SK-N-SH (cell line): Measurements from ENCODE around the gene MUC2. TPM values are rescaled to one million over a fixed set of nuclear protein-coding genes. Genes with fewer than 3 reads are reported as not detected.

Source experiments
- CTCF ChIA-PET: fragments of 300-600, 350-600 bp; formaldehyde crosslinking; extraction: SDS; loops from one replicate; lab custom pipeline; 2021; lab: Yijun Ruan, JAX
- POLR2A ChIA-PET: fragments of 350-600 bp; sonication (Branson Sonifier 250); formaldehyde crosslinking; extraction: SDS; loops from one replicate; lab custom pipeline; 2020; ENCODE audit warnings: antibody characterized with exemption, inconsistent platforms; lab: Yijun Ruan, JAX
- DNase-seq: peaks from one replicate; pipeline ENCODE4 v3.0.0; 2012
- H2AFZ ChIP-seq: fragments of 200-600 bp; sonication (generic); 2 replicates; pipeline ENCODE4 v1.8.1; 2016; ENCODE audit warnings: antibody characterized with exemption, mild to moderate bottlenecking, low read depth
- H3F3A ChIP-seq: fragments of 200-600 bp; sonication (generic); replicated peaks from 2 replicates; pipeline ENCODE3; 2016; ENCODE audit warnings: antibody characterized with exemption, mild to moderate bottlenecking; ENCODE audit not compliant: insufficient read depth
- H3K27ac ChIP-seq, 2 experiments: fragments of 200-500 bp in 1 of 2; fragments of 200-600 bp in 1 of 2; sonication (Bioruptor generic) in 1 of 2; sonication (generic), shearing (Covaris generic) in 1 of 2; 2 replicates each; pipeline versions ENCODE4 v1.5.1 to v1.6.1; 2014 to 2016; ENCODE audit warnings: low read depth in 2 of 2, inconsistent platforms in 1 of 2, low read length in 1 of 2, mild to moderate bottlenecking in 1 of 2, mixed read lengths in 1 of 2
- H3K27me3 ChIP-seq: fragments of 200-600 bp; sonication (generic), shearing (Covaris generic); 2 replicates; pipeline ENCODE4 v1.6.1; 2016; ENCODE audit warnings: mixed run types; ENCODE audit not compliant: insufficient read depth
- H3K36me3 ChIP-seq, 2 experiments: fragments of 200-500 bp in 1 of 2; fragments of 200-600 bp in 1 of 2; sonication (Bioruptor generic) in 1 of 2; sonication (generic) in 1 of 2; replicated peaks in 1 of 2; 2 replicates each; pipeline versions ENCODE3 to v1.5.1; 2014 to 2016; ENCODE audit warnings: low read length in 1 of 2, mild to moderate bottlenecking in 1 of 2; ENCODE audit not compliant: insufficient read depth in 2 of 2, control insufficient read depth in 1 of 2
- H3K4me1 ChIP-seq, 2 experiments: fragments of 200-500 bp in 1 of 2; fragments of 200-600 bp in 1 of 2; sonication (Bioruptor generic) in 1 of 2; sonication (generic), shearing (Covaris generic) in 1 of 2; 2 replicates each; pipeline versions ENCODE4 v1.5.1 to v1.6.1; 2014 to 2016; ENCODE audit warnings: low read depth in 1 of 2, low read length in 1 of 2, mixed run types in 1 of 2; ENCODE audit not compliant: insufficient read depth in 2 of 2, control insufficient read depth in 1 of 2
- H3K4me2 ChIP-seq: fragments of 200-600 bp; sonication (generic), shearing (Covaris generic); 2 replicates; pipeline ENCODE4 v1.6.1; 2017; ENCODE audit warnings: mixed run types
- H3K4me3 ChIP-seq, 2 experiments: fragments of 200-500 bp in 1 of 2; fragments of 200-600 bp in 1 of 2; sonication (Bioruptor generic) in 1 of 2; sonication (generic), shearing (Covaris generic) in 1 of 2; 2 replicates each; pipeline versions ENCODE4 v1.5.1 to v1.8.1; 2014 to 2016; ENCODE audit warnings: low read depth in 2 of 2, inconsistent platforms in 1 of 2, low read length in 1 of 2, mild to moderate bottlenecking in 1 of 2, mixed read lengths in 1 of 2, moderate library complexity in 1 of 2
- H3K79me2 ChIP-seq: fragments of 200-600 bp; sonication (generic); 2 replicates; pipeline ENCODE4 v1.8.1; 2017; ENCODE audit warnings: mild to moderate bottlenecking; ENCODE audit not compliant: insufficient read depth
- H3K9ac ChIP-seq: fragments of 200-600 bp; sonication (generic); 2 replicates; pipeline ENCODE4 v1.6.1; 2017; ENCODE audit warnings: mixed run types
- H3K9me2 ChIP-seq: fragments of 200-600 bp; sonication (generic); 2 replicates; pipeline ENCODE4 v1.6.1; 2017; ENCODE audit warnings: mixed run types
- H3K9me3 ChIP-seq: fragments of 200-600 bp; sonication (generic); 2 replicates; pipeline ENCODE4 v1.6.1; 2017; ENCODE audit warnings: mixed run types, mild to moderate bottlenecking, moderate library complexity
- H4K20me1 ChIP-seq: fragments of 200-600 bp; sonication (generic); 2 replicates; pipeline ENCODE4 v1.6.1; 2017; ENCODE audit warnings: mild to moderate bottlenecking, mixed run types; ENCODE audit not compliant: insufficient read depth
- CTCF ChIP-seq: fragments of 200-600 bp; sonication (generic); IDR thresholded peaks from 2 replicates; pipeline ENCODE4 v1.6.1; 2017; ENCODE audit warnings: antibody characterized with exemption, mild to moderate bottlenecking, moderate library complexity
- ELF1 ChIP-seq: IDR thresholded peaks from 2 replicates; pipeline ENCODE4 v1.4.0; 2012
- EP300 ChIP-seq, 2 experiments: IDR thresholded peaks; 2 replicates each; pipeline versions ENCODE4 v1.4.0 to v1.6.1; 2012; ENCODE audit warnings: borderline replicate concordance in 1 of 2, low read depth in 1 of 2, low read length in 1 of 2
- EZH2phosphoT487 ChIP-seq: fragments of 200-600 bp; sonication (generic); IDR thresholded peaks from 2 replicates; pipeline ENCODE4 v1.6.1; 2017; ENCODE audit warnings: low read depth, mixed run types, mild to moderate bottlenecking, antibody characterized with exemption, moderate library complexity, borderline replicate concordance
- FOXJ3 ChIP-seq: sonication (generic); formaldehyde crosslinking; IDR thresholded peaks from 2 replicates; pipeline ENCODE4 v1.5.1; 2020; ENCODE audit warnings: mild to moderate bottlenecking, missing genetic modification reagents
- FOXM1 ChIP-seq: IDR thresholded peaks from 2 replicates; pipeline ENCODE4 v1.4.0; 2012; ENCODE audit warnings: low read depth, mild to moderate bottlenecking
- NFIC ChIP-seq: IDR thresholded peaks from 2 replicates; pipeline ENCODE4 v1.4.0; 2012; ENCODE audit warnings: borderline replicate concordance
- RCOR1 ChIP-seq: fragments of 150-350 bp; IDR thresholded peaks from 2 replicates; pipeline ENCODE4 v1.6.1; 2017; ENCODE audit warnings: antibody characterized with exemption, low read length
- RFX5 ChIP-seq: IDR thresholded peaks from 2 replicates; pipeline ENCODE4 v1.6.1; 2012; ENCODE audit warnings: mild to moderate bottlenecking, improper control_type of control experiment, low read length
- RXRA ChIP-seq: IDR thresholded peaks from 2 replicates; pipeline ENCODE4 v1.4.0; 2012; ENCODE audit warnings: low read depth, mild to moderate bottlenecking, borderline replicate concordance
- TAF1 ChIP-seq: IDR thresholded peaks from 2 replicates; pipeline ENCODE4 v1.6.1; 2012; ENCODE audit warnings: low read depth, mild to moderate bottlenecking, low read length, moderate library complexity, borderline replicate concordance
- TCF12 ChIP-seq: IDR thresholded peaks from 2 replicates; pipeline ENCODE4 v1.4.0; 2012
- TEAD4 ChIP-seq: IDR thresholded peaks from 2 replicates; pipeline ENCODE4 v1.4.0; 2012; ENCODE audit warnings: mild to moderate bottlenecking, borderline replicate concordance; ENCODE audit not compliant: insufficient read depth
- YY1 ChIP-seq: IDR thresholded peaks from 2 replicates; pipeline ENCODE4 v1.4.0; 2012; ENCODE audit warnings: low read depth, mild to moderate bottlenecking
- WGBS: methylation state at CpG from one replicate; pipeline ENCODE4 v1.1.6; 2017; ENCODE audit warnings: low lambda C conversion rate; 5-methylcytosine and 5-hydroxymethylcytosine counted together
- polyA plus RNA-seq, 3 experiments: library from polyadenylated mRNA; depleted of rRNA; stranded (reverse); fragments of >200 nt; gene quantifications; 2 replicates each; pipeline ENCODE4 v1.2.3, GENCODE V29; 2012
- TF ChIP-seq, protein P1 (sequence below): IDR thresholded peaks from 2 replicates; pipeline ENCODE4; 2012

Gene MUC2
- polyA plus RNA-seq, 1 of the 3 experiments (the other 2 are of a cell fraction): not detected

GRCh38 chr11:1036303-1036923 is 38.3 kb upstream of the MUC2 start, which contains the start of gene MUC6:
TSS of gene MUC6 (minus strand) at chr11:1036718. CDS start at chr11:1036655, 63 bp downstream.
- no peak within 1 kb of the TSS for H3K27ac ChIP-seq
- no peaks in the 10 kb centered on the region for H3K27me3 ChIP-seq
- no peaks in the 10 kb centered on the region for H3F3A ChIP-seq
- no peak within 1 kb of the TSS for H3K4me3 ChIP-seq
- H2AFZ ChIP-seq: no peak within 1 kb of the TSS
- peaks cover 0 to under 1% of the 10 kb centered on the region in 2 experiments; a peak in 1 of 4 replicates for H3K4me1 ChIP-seq
- H3K9me3 ChIP-seq: no peaks in the 10 kb centered on the region
- H3K9ac ChIP-seq: no peak within 1 kb of the TSS
- ChIA-PET CTCF (interaction anchor here (1.4 to 3.5 kb wide), 2 partner anchors 14 to 189 kb away, joined by 5 to 22 read pairs; no protein-coding TSS in a partner anchor), POLR2A (interaction anchor here (0.6 kb wide), 1 partner anchor 230 kb away, joined by 5 read pairs; no protein-coding TSS in a partner anchor)
- H3K36me3 ChIP-seq: no peaks in the 10 kb centered on the region
- no peaks in the 10 kb centered on the region for H3K9me2 ChIP-seq
- WGBS: 60% methylated on average over 3 of the region's 42 CpGs
- no peaks in the 10 kb centered on the region for H3K79me2 ChIP-seq
- no peak within 1 kb of the TSS for H3K4me2 ChIP-seq
- no peaks in the 10 kb centered on the region for H4K20me1 ChIP-seq
- TF ChIP-seq RXRA: no peak
- no peak for TF ChIP-seq CTCF
- TF ChIP-seq FOXM1: no peak
- no peak for TF ChIP-seq YY1
- no peak for TF ChIP-seq TEAD4
- TF ChIP-seq NFIC: no peak
- no peak for TF ChIP-seq RFX5
- TF ChIP-seq, protein P1, sequence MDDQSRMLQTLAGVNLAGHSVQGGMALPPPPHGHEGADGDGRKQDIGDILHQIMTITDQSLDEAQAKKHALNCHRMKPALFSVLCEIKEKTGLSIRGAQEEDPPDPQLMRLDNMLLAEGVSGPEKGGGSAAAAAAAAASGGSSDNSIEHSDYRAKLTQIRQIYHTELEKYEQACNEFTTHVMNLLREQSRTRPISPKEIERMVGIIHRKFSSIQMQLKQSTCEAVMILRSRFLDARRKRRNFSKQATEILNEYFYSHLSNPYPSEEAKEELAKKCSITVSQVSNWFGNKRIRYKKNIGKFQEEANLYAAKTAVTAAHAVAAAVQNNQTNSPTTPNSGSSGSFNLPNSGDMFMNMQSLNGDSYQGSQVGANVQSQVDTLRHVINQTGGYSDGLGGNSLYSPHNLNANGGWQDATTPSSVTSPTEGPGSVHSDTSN: no peak
- TF ChIP-seq TAF1: no peak
- DNase-seq: no peak

DNA sequence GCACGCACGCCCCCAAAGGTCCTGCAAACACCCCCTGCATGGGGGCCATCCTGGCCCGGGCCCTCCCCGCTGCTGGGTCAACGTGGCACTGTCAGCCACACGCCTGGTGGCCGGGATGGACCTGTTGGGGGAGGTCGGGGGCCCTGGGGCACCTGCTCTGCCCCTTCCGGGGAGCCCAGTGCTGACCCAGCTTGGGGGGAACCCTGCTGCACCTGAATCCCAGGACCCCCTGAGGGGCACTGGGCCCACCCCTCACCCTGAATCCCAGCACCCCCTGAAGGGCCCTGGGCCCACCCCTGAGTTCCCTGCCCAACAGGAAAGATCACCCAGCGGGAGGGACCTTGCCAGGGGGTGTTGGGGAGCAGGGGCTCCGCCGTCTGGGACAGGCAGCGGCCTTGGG is 37.7 kb upstream of the MUC2 start:
- Histone ChIP-seq H3K27me3 (no peaks in the 10 kb centered on the region), H3K4me2 (no peak overlapping the region), H3K9me2 (no peaks in the 10 kb centered on the region), H3K4me1 (peaks cover 0 to 5% of the 10 kb centered on the region in 2 experiments; a peak in 1 of 4 replicates), H3K36me3 (no peaks in the 10 kb centered on the region), H3K27ac (no peak overlapping the region), H3F3A (no peaks in the 10 kb centered on the region), H3K4me3 (no peak overlapping the region), H2AFZ (no peak overlapping the region), H3K79me2 (no peaks in the 10 kb centered on the region), H3K9ac (no peak overlapping the region), H3K9me3 (no peaks in the 10 kb centered on the region), H4K20me1 (no peaks in the 10 kb centered on the region)
- CTCF ChIA-PET: interaction anchor here (1.4 to 3.5 kb wide), 2 partner anchors 14 to 189 kb away, joined by 5 to 22 read pairs; no protein-coding TSS in a partner anchor
- WGBS: 100% methylated on average over 1 of the region's 13 CpGs
- POLR2A ChIA-PET: interaction anchor here (0.6 kb wide), 1 partner anchor 231 kb away, joined by 5 read pairs; no protein-coding TSS in a partner anchor
- no peak for TF ChIP-seq EP300 (IDR thresholded peaks at IDR 0.05; ENCODE audit: borderline replicate concordance in 1 of 2, low read depth in 1 of 2, low read length in 1 of 2)
- no peak for TF ChIP-seq ELF1
- TF ChIP-seq FOXJ3: no peak
- no peak for TF ChIP-seq RCOR1
- TF ChIP-seq EZH2phosphoT487: no peak
- TF ChIP-seq TCF12: no peak
- no peak for DNase-seq
